HL-60/S4 (cell line): ENCODE results near the gene CRABP1.
"Not testable (repeated sequence)": the region's sequence is repeated elsewhere in the genome, so short reads cannot be mapped to it uniquely, and the experiment has no call there.

ENCODE experiments used
- in situ Hi-C: fragments of 300-500 bp; cut with MboI; formaldehyde crosslinking; loops from 2 replicates; pipeline ENCODE4 v1.14.3; 2022; ENCODE audit warnings: low sequenced_read_pairs

The CRABP1 gene

GRCh38 chr15:78369161-78369560 lies 29.0 kb downstream of the CRABP1 start:
- in situ Hi-C loops = no loop called here

GRCh38 chr15:78370013-78370412 lies 29.9 kb downstream of the CRABP1 start:
- in situ Hi-C loops = no loop called here

GRCh38 chr15:78372880-78373279 lies 32.7 kb downstream of the CRABP1 start:
- in situ Hi-C loops = no loop called here

GRCh38 chr15:78374436-78375393 lies 34.6 kb downstream of the CRABP1 start:
- in situ Hi-C loops = no loop called here

GRCh38 chr15:78380143-78380542 lies 40.0 kb downstream of the CRABP1 start:
- in situ Hi-C loops = not testable (repeated sequence)

- in situ Hi-C loops = no loop called here
Measured at GRCh38 chr15:78382114-78382880, 42.1 kb downstream of the CRABP1 start.

- in situ Hi-C loops = no loop called here
Measured at GRCh38 chr15:78384651-78385050, 44.5 kb downstream of the CRABP1 start.

GRCh38 chr15:78387246-78388037 lies 47.3 kb downstream of the CRABP1 start:
- in situ Hi-C loops = no loop called here

- in situ Hi-C loops = no loop called here
Measured at GRCh38 chr15:78388865-78389264, 48.7 kb downstream of the CRABP1 start.

GRCh38 chr15:78389322-78389721 lies 49.2 kb downstream of the CRABP1 start:
- in situ Hi-C loops = no loop called here

- in situ Hi-C loops = no loop called here
Measured at GRCh38 chr15:78389738-78390137, 49.6 kb downstream of the CRABP1 start.

GRCh38 chr15:78390242-78390641 lies 50.1 kb downstream of the CRABP1 start:
- in situ Hi-C loops = no loop called here

GRCh38 chr15:78390826-78391225 lies 50.7 kb downstream of the CRABP1 start:
- in situ Hi-C loops = no loop called here

GRCh38 chr15:78391781-78392180 lies 51.6 kb downstream of the CRABP1 start:
- in situ Hi-C loops = no loop called here

- in situ Hi-C loops = no loop called here
Measured at GRCh38 chr15:78392430-78392829, 52.3 kb downstream of the CRABP1 start.

- in situ Hi-C loops = no loop called here
Measured at GRCh38 chr15:78393137-78393536, 53.0 kb downstream of the CRABP1 start.

GRCh38 chr15:78394026-78394425 lies 53.9 kb downstream of the CRABP1 start:
- in situ Hi-C loops = no loop called here

GRCh38 chr15:78394981-78395616 lies 54.9 kb downstream of the CRABP1 start:
- in situ Hi-C loops = no loop called here

GRCh38 chr15:78396186-78396814 lies 56.1 kb downstream of the CRABP1 start:
- in situ Hi-C loops = no loop called here

GRCh38 chr15:78396976-78397375 lies 56.8 kb downstream of the CRABP1 start:
- in situ Hi-C loops = no loop called here
